Pericardium fibroblast (primary cell): ENCODE measurements around the gene KATNB1. TPM values are rescaled to one million over a fixed set of nuclear protein-coding genes. Genes with fewer than 3 reads are reported as not detected.

Source experiments
- total RNA-seq: library from RNA; depleted of rRNA; stranded (reverse); fragments of >200 nt; gene quantifications from 2 replicates; pipeline ENCODE4 v1.2.3, GENCODE V29; 2015

The KATNB1 gene, protein sequence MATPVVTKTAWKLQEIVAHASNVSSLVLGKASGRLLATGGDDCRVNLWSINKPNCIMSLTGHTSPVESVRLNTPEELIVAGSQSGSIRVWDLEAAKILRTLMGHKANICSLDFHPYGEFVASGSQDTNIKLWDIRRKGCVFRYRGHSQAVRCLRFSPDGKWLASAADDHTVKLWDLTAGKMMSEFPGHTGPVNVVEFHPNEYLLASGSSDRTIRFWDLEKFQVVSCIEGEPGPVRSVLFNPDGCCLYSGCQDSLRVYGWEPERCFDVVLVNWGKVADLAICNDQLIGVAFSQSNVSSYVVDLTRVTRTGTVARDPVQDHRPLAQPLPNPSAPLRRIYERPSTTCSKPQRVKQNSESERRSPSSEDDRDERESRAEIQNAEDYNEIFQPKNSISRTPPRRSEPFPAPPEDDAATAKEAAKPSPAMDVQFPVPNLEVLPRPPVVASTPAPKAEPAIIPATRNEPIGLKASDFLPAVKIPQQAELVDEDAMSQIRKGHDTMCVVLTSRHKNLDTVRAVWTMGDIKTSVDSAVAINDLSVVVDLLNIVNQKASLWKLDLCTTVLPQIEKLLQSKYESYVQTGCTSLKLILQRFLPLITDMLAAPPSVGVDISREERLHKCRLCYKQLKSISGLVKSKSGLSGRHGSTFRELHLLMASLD
- 17.9 and 20.3 TPM in 2 replicates for total RNA-seq

DNA sequence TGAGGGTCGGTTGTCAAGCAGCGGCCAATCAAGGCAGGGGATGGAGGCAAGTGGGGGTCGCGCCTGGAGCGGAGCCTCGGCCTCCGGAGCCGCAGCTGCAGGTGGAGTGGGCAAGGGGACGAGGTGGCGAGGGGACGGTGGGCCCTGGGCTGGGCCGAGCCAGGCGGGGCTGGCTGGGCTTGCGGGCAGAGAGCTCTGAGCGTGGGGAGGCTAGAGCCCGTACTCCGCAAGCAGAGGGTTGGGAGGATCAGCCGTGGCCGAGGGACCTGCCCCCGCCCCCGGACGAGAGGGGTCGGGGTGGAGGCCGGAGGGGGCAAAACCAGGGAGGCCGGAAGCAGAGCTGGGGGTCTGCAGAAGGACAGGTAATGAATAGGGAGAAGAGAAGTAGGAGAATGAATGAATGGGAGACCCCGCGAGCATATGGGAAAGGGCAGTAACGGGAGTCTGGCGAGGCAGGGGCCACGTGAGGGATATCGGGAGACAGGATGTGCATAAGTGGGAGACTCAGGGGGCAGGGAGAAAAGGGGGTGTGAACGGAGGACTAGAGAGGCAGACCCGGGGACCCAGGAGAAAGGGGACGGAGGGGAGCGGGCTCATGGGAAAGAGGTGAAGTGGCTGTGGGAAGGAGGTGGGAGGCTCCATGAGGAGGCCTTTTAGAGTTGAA, at the start of gene KATNB1:
KATNB1 (plus strand) TSS at position 16 of the 664 bp plus-strand sequence. CDS start 1,474 bp downstream, outside the sequence.

DNA sequence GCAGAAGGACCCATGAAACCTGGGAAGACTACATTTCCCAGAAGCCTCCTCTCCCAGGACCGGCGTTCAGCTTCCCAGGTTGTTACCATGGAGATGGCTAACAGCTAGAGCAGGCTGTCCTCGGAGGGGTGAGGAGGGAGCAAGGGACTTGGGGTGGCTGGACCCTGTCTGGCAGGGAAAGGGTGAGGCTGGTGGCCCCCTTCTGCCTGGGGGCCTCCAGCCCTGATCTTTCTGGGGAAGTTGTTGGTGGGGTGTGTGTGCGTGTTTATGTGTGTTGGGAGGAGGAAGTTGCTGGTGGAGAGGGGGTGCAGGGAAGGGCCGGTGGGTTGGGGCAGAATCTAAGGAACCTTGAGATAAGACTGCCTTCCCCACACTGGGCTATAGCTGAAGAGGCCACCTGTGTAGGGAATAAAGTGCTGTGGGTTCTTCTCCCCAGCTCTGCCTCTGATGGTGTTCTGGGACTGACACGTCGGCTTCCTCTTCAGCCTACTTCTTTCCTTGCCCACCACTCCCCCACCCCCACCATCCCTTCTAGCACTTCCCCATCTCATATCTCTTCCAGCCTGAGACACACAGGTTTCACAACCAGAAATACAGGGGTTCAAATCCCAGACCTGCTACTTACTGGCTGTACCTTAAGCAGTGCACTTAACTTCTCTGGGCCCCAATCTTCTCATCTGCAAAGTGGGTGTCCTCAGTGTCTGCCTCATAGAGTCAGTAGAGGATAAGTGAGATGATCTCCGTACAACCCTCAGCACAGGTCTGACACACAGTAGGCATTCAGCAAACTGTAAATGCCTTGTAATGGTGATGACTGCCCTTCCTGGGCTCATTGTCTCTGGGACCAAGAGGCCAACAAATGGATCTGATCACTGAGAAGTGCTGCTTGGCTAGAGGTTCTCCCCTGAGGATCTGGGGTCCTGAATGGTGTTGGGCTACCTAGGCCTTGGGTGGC, 40.6 kb upstream of the KATNB1 start, which contains the start of gene DRC7:
DRC7 (plus strand) TSS at position 82 of the 955 bp plus-strand sequence. CDS start 3,144 bp downstream, outside the sequence.

DNA sequence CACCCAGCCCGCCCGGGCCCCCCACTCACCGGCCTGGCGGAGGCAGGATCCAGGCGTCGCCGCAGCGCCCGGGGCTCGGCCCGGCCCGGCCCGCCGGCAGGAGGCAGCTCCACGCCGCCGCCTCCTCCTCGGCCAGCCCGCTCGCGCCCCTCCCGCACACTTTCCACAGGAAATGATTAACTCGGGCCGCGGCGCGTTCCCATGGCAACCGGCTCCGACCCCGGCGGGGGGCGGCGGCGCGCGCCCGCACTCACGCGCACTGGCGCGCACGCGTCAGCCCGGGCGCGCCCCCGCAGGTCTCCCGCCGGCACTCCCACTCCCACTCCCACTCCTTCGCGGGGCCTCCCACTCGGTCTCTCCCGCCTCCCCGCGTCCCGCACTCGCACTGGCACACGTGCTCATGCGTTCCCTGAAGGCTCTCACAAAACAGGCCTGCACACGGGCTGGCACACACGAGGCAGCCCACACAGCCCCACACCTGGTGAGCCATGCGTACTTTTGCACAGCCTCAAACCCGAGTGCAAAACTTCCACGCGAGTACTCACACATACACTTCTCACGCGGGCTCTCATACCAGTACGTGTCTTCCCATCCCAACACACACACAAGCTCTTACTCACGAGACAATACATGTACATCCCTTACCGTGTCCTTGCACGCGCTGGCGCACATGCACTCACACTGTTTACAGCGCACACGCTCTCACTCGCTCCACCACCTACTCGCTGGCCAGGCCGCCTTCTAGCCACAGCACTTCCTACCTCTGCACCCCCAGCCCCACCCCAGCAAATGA, 67.0 kb downstream of the KATNB1 start, which contains the start of gene KIFC3:
KIFC3 (minus strand) TSS at position 151 of the 793 bp plus-strand sequence. CDS start 4,248 bp downstream, outside the sequence.

Other genes starting within 250 kb of the KATNB1 start
- 32.8 and 62.4 TPM in 2 replicates for gene DOK4, start 249.3 kb upstream of the KATNB1 start, total RNA-seq
- gene CCDC102A, start 199.2 kb upstream of the KATNB1 start, total RNA-seq = 31.6 and 39.9 TPM in 2 replicates
- gene ADGRG5, start 193.1 kb upstream of the KATNB1 start, total RNA-seq = not detected in 2 replicates
- 0.68 and 2.3 TPM in 2 replicates for gene ADGRG1, start 107.1 kb upstream of the KATNB1 start, total RNA-seq
- not detected in 2 replicates for gene ADGRG3, start 67.5 kb upstream of the KATNB1 start, total RNA-seq
- gene DRC7, start 41.0 kb upstream of the KATNB1 start, total RNA-seq = not detected in 2 replicates
- 12.0 and 54.6 TPM in 2 replicates for gene KIFC3, start 66.7 kb downstream of the KATNB1 start, total RNA-seq
- not detected in 2 replicates for gene CNGB1, start 235.4 kb downstream of the KATNB1 start, total RNA-seq